SK-N-MC (cell line): ENCODE results near the gene VWA8.

ENCODE experiments used
- DNase-seq: peaks from one replicate; pipeline ENCODE4 v3.0.0-alpha.2; 2011; ENCODE audit warnings: low read depth, low spot score
- H3K27ac ChIP-seq: fragments of 200-600 bp; sonication (generic); 2 replicates; pipeline ENCODE4 v1.5.1; 2016; ENCODE audit warnings: mixed run types
- H3K36me3 ChIP-seq: fragments of 200-600 bp; sonication (generic); 2 replicates; pipeline ENCODE4 v1.6.1; 2017; ENCODE audit warnings: antibody characterized with exemption, low read length, mixed read lengths; ENCODE audit not compliant: insufficient read depth
- H3K4me3 ChIP-seq: fragments of 200-600 bp; sonication (generic); 2 replicates; pipeline ENCODE4 v1.5.1; 2016
- H3K9ac ChIP-seq: fragments of 200-600 bp; sonication (generic); 2 replicates; pipeline ENCODE4 v1.8.0; 2017; ENCODE audit warnings: mixed run types, mixed read lengths; ENCODE audit not compliant: insufficient read length
- H3K9me3 ChIP-seq: fragments of 200-600 bp; sonication (generic); 2 replicates; pipeline ENCODE4 v1.6.1; 2017; ENCODE audit warnings: low read depth, mild to moderate bottlenecking, antibody characterized with exemption, low read length, moderate library complexity, mixed read lengths
- EZH2 ChIP-seq: fragments of 200-600 bp; sonication (generic); IDR thresholded peaks from one replicate; pipeline ENCODE4 v1.6.1; 2017; ENCODE audit warnings: antibody characterized with exemption
- FOXP2 ChIP-seq: optimal IDR thresholded peaks from 2 replicates; pipeline ENCODE3; 2011; ENCODE audit warnings: mild to moderate bottlenecking, moderate library complexity; ENCODE audit not compliant: insufficient read depth; ENCODE audit errors: extremely low read length, control extremely low read depth
- POLR2AphosphoS5 ChIP-seq: IDR thresholded peaks from 2 replicates; pipeline ENCODE4 v1.6.1; 2012; ENCODE audit warnings: mild to moderate bottlenecking, low read depth, low read length, borderline replicate concordance

VWA8 gene

GRCh38 chr13:41994696-41995095 is 33.8 kb upstream of the VWA8 start:
- Histone ChIP-seq H3K4me3 (no peak overlapping the region), H3K36me3 (no peaks in the 10 kb centered on the region), H3K27ac (no peak overlapping the region), H3K9ac (no peak overlapping the region), H3K9me3 (no peaks in the 10 kb centered on the region)
- TF ChIP-seq EZH2 (no peak), FOXP2 (no peak), POLR2AphosphoS5 (no peak)
- DNase-seq: no peak

- TF ChIP-seq EZH2 (no peak), FOXP2 (no peak), POLR2AphosphoS5 (no peak)
- no peak overlapping the region for H3K4me3 ChIP-seq
- no peaks in the 10 kb centered on the region for H3K36me3 ChIP-seq
- no peak for DNase-seq
- no peaks in the 10 kb centered on the region for H3K9me3 ChIP-seq
- H3K9ac ChIP-seq: no peak overlapping the region
- H3K27ac ChIP-seq: no peak overlapping the region
Observed at GRCh38 chr13:41991936-41992335, 31.0 kb upstream of the VWA8 start.

GRCh38 chr13:41988244-41988643 is 27.3 kb upstream of the VWA8 start:
- no peak overlapping the region for H3K9ac ChIP-seq
- no peak for DNase-seq
- TF ChIP-seq EZH2 (no peak), FOXP2 (no peak), POLR2AphosphoS5 (no peak)
- H3K36me3 ChIP-seq: no peaks in the 10 kb centered on the region
- no peaks in the 10 kb centered on the region for H3K9me3 ChIP-seq
- H3K4me3 ChIP-seq: no peak overlapping the region
- H3K27ac ChIP-seq: no peak overlapping the region

- Histone ChIP-seq H3K36me3 (no peaks in the 10 kb centered on the region), H3K9ac (no peak overlapping the region), H3K27ac (no peak overlapping the region), H3K9me3 (no peaks in the 10 kb centered on the region), H3K4me3 (no peak overlapping the region)
- no peak for TF ChIP-seq EZH2
- TF ChIP-seq POLR2AphosphoS5: no peak
- no peak for TF ChIP-seq FOXP2
- no peak for DNase-seq
Observed at GRCh38 chr13:41985788-41986508, 25.0 kb upstream of the VWA8 start.

GRCh38 chr13:41981951-41982715 is 21.2 kb upstream of the VWA8 start:
- no peak for DNase-seq
- no peaks in the 10 kb centered on the region for H3K9me3 ChIP-seq
- H3K9ac ChIP-seq: no peak overlapping the region
- no peak overlapping the region for H3K4me3 ChIP-seq
- no peaks in the 10 kb centered on the region for H3K36me3 ChIP-seq
- H3K27ac ChIP-seq: no peak overlapping the region
- TF ChIP-seq POLR2AphosphoS5 (no peak), FOXP2 (no peak), EZH2 (no peak)

GRCh38 chr13:41978007-41978406 is 17.1 kb upstream of the VWA8 start:
- TF ChIP-seq EZH2 (no peak), POLR2AphosphoS5 (no peak), FOXP2 (no peak)
- no peak overlapping the region for H3K9ac ChIP-seq
- H3K36me3 ChIP-seq: no peaks in the 10 kb centered on the region
- DNase-seq: no peak
- H3K4me3 ChIP-seq: no peak overlapping the region
- H3K27ac ChIP-seq: no peak overlapping the region
- no peaks in the 10 kb centered on the region for H3K9me3 ChIP-seq

GRCh38 chr13:41976476-41976875 is 15.6 kb upstream of the VWA8 start:
- no peaks in the 10 kb centered on the region for H3K36me3 ChIP-seq
- no peak for DNase-seq
- no peak overlapping the region for H3K27ac ChIP-seq
- H3K9ac ChIP-seq: no peak overlapping the region
- no peaks in the 10 kb centered on the region for H3K9me3 ChIP-seq
- H3K4me3 ChIP-seq: no peak overlapping the region
- TF ChIP-seq FOXP2: no peak
- TF ChIP-seq POLR2AphosphoS5: no peak
- TF ChIP-seq EZH2: no peak

- DNase-seq: no peak
- Histone ChIP-seq H3K4me3 (no peak overlapping the region), H3K27ac (no peak overlapping the region), H3K9me3 (no peaks in the 10 kb centered on the region), H3K36me3 (no peaks in the 10 kb centered on the region), H3K9ac (no peak overlapping the region)
- TF ChIP-seq EZH2 (no peak), FOXP2 (no peak), POLR2AphosphoS5 (no peak)
Observed at GRCh38 chr13:41974262-41974900, 13.5 kb upstream of the VWA8 start.
